Daoy (cell line): Measurements from ENCODE around the gene RHBDD1. TPM values are rescaled to one million over a fixed set of nuclear protein-coding genes. Genes with fewer than 3 reads are reported as not detected.

Source experiments
- DNase-seq: peaks from one replicate; pipeline ENCODE4 v3.0.0-alpha.2; 2015; ENCODE audit warnings: low read depth
- total RNA-seq: library from RNA; depleted of rRNA; stranded (reverse); fragments of >200 nt; shearing (Covaris generic); gene quantifications from 2 replicates; pipeline ENCODE4 v1.2.3, GENCODE V29; 2014; rRNA removed

RHBDD1 gene
- total RNA-seq, 1 experiment from 2014 or later, result 4.3 TPM

DNA sequence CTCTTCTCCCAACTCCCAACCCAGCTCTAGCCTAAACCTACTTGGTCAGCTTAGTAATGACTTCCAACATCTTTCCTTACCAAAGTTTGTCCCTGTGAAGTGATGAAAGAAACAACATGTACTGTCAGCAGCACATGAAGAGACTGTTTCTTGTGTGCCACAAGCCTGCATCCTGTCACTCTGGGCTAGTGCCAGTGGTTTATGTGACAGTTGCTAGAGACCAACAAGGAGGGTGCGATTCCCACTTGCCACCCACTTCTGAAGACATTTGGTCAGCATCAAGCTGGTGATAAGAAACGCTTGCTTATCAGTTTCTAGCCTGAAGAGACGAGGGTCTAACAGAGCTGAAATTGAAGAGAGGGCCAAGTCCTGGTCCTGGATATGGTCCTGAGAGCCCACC, 195.5 kb downstream of the RHBDD1 start:
- DNase-seq, result no peak

DNA sequence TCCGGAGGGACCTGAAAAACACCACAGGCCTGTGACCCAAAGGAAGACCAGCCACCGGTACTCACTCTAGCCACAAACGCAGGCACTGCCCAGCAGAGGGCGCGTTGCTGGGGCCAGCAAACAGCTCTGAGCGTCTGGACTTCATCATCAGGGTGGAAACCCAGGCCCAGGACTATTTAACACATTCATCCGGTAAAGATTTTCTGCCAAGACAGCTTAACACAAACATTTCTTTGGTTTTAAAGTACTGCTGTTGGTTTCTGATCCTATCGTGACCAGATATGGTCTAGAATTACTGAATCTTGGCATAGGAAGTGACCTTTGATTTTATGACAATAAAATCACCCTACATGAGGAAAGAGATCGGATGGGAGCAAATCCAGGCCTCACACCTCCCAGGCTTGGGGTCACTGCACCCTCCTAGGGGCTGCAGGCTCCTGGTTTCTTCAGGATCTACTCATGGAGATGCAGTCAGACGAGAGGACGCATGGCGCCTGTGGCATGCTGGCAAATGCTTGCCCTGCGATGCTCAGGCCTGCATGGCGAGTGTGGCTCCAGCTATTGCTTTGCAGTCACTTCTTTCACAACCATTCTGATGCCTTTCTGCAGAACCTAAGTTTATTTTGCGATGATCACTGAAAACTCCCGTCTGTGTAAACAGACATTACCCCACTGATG, 197.8 kb downstream of the RHBDD1 start:
- peak; percentile 58 for DNase-seq

DNA sequence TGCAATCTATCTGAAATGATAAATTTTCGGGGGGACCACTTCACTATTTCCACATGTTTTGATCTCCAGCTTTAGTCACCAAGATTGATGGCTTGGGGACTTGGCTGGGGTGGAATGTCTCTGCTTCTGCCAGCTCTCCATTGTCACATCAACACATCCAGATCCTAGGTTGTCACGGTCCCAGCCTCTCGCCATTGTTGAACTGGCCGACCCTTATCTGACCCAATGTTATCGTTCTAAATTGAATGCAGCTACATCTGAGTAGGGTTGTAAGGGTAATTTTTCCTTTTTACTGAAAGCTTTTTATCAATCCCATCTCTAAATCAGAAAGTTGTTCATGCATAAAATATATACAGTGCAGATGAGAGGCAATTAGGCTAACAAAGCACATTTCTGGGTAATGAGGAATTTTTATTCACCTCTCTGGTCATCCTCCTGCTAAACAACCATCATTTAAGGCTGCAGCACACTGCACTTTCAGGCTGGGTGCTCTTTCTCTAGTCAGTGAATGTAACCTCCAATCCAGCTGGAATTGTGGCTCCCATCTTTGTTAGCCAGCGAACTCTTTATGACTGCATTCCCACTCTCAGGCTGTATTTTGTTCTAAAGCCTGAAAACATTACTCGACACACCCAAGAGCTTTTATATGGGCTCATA, 200.0 kb downstream of the RHBDD1 start:
- DNase-seq, result no peak

- no peak for DNase-seq
These were observed 200.7 kb downstream of the RHBDD1 start for GRCh38 chr2:227036527-227036926.

- DNase-seq, result no peak
These were observed 202.8 kb downstream of the RHBDD1 start for GRCh38 chr2:227038550-227039189.

GRCh38 chr2:227043981-227044380, 208.1 kb downstream of the RHBDD1 start:
- DNase-seq, result no peak

Other genes starting within 250 kb of the RHBDD1 start
- 5.2 and 6.4 TPM in 2 replicates for gene IRS1, start 36.2 kb upstream of the RHBDD1 start, total RNA-seq